Esophagus muscularis mucosa (tissue), 3 donors: Measurements from ENCODE around the gene CPD.

Experiments used
- POLR2A ChIP-seq: fragments of 450-650 bp; IDR thresholded peaks from one replicate; pipeline ENCODE4 v1.6.1; 2017; ENCODE audit warnings: antibody characterized with exemption, moderate library complexity, mild to moderate bottlenecking, low read depth
- TF ChIP-seq, protein P1 (sequence below), 3 experiments: fragments of 200-600 bp in 2 of 3; fragments of 450-650 bp in 1 of 3; sonication (generic) in 2 of 3; IDR thresholded peaks; one replicate each; pipeline ENCODE4 v1.5.1; 2017 to 2019; ENCODE audit warnings: antibody characterized with exemption in 3 of 3, mild to moderate bottlenecking in 2 of 3, moderate library complexity in 1 of 3

DNA sequence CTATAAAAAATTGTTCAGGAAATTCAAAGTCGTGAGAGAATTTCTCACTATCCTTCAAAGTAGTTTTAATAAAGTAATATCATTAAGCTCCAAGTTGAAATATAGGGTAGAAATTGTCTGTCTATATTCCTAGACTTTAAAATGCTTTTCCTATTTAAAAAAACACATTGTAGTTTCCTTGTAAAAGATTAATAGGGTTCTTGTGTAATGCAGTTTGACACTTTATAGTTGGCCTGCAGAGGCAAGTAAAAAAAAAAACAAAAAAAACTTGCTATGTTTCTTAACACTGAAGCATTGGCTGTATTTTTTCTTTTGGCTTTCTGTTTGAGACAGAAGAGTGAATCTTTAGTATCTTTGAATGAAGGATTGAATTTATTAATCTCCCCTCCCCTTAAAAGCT is 17.4 kb downstream of the CPD start:
- no peak for TF ChIP-seq POLR2A
- TF ChIP-seq, protein P1, sequence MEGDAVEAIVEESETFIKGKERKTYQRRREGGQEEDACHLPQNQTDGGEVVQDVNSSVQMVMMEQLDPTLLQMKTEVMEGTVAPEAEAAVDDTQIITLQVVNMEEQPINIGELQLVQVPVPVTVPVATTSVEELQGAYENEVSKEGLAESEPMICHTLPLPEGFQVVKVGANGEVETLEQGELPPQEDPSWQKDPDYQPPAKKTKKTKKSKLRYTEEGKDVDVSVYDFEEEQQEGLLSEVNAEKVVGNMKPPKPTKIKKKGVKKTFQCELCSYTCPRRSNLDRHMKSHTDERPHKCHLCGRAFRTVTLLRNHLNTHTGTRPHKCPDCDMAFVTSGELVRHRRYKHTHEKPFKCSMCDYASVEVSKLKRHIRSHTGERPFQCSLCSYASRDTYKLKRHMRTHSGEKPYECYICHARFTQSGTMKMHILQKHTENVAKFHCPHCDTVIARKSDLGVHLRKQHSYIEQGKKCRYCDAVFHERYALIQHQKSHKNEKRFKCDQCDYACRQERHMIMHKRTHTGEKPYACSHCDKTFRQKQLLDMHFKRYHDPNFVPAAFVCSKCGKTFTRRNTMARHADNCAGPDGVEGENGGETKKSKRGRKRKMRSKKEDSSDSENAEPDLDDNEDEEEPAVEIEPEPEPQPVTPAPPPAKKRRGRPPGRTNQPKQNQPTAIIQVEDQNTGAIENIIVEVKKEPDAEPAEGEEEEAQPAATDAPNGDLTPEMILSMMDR (IDR thresholded peaks at IDR 0.05): no peak
